Activated CD8-positive, alpha-beta T cell treated with anti-CD3 and anti-CD28 coated beads for 36 hours (primary cell): ENCODE results near the gene RRBP1. TPM values are rescaled to one million over a fixed set of nuclear protein-coding genes. Genes with fewer than 3 reads are reported as not detected.

Experiments
- ATAC-seq: fragments of 200-7000 bp; cut with Tn5 transposase; one replicate; pipeline ENCODE4 v1.10.0; 2021; ENCODE audit warnings: mild to moderate bottlenecking, moderate library complexity
- CTCF ChIA-PET: fragments of 350-600 bp; sonication (Branson Sonifier 250); formaldehyde crosslinking; loops from one replicate; lab custom pipeline; 2021; ENCODE audit warnings: antibody characterized with exemption; lab: Charles Lee
- POLR2A ChIA-PET: fragments of 350-600 bp; sonication (Branson Sonifier 250); formaldehyde crosslinking; loops from one replicate; lab custom pipeline; 2021; ENCODE audit warnings: antibody characterized with exemption; lab: Charles Lee
- DNase-seq: peaks from one replicate; pipeline ENCODE4 v3.0.0-alpha.2; 2020
- H3K27ac Mint-ChIP-seq: one replicate; pipeline ENCODE4 v1.8.0; 2021; ENCODE audit warnings: mild to moderate bottlenecking, mixed read lengths
- H3K27me3 Mint-ChIP-seq: one replicate; pipeline ENCODE4 v1.8.0; 2021; ENCODE audit warnings: mixed read lengths
- H3K36me3 Mint-ChIP-seq: one replicate; pipeline ENCODE4 v1.8.0; 2021; ENCODE audit warnings: low read depth, mixed read lengths
- H3K4me1 Mint-ChIP-seq: one replicate; pipeline ENCODE4 v1.8.0; 2021; ENCODE audit warnings: low read depth, mixed read lengths
- H3K4me3 Mint-ChIP-seq: one replicate; pipeline ENCODE4 v1.8.0; 2021; ENCODE audit warnings: mild to moderate bottlenecking, moderate library complexity, mixed read lengths
- H3K9me3 Mint-ChIP-seq: one replicate; pipeline ENCODE4 v1.8.0; 2021; ENCODE audit warnings: mixed read lengths
- intact Hi-C: fragments of 100-400 bp; cut with micrococcal nuclease; formaldehyde crosslinking; loops from one replicate; pipeline ENCODE4 v1.10.0; 2022
- total RNA-seq, 2 experiments: library from RNA; stranded (reverse); gene quantifications; one replicate each; pipeline ENCODE4 v1.2.3, GENCODE V29; 2021
- TF ChIP-seq, protein P1 (sequence below): fragments of 200-600 bp; IDR thresholded peaks from one replicate; pipeline ENCODE4 v1.8.0; 2022; ENCODE audit warnings: antibody characterized with exemption, mild to moderate bottlenecking

Gene RRBP1
- total RNA-seq, 2 experiments from 2014 or later, result 35.2 to 35.9 TPM

DNA sequence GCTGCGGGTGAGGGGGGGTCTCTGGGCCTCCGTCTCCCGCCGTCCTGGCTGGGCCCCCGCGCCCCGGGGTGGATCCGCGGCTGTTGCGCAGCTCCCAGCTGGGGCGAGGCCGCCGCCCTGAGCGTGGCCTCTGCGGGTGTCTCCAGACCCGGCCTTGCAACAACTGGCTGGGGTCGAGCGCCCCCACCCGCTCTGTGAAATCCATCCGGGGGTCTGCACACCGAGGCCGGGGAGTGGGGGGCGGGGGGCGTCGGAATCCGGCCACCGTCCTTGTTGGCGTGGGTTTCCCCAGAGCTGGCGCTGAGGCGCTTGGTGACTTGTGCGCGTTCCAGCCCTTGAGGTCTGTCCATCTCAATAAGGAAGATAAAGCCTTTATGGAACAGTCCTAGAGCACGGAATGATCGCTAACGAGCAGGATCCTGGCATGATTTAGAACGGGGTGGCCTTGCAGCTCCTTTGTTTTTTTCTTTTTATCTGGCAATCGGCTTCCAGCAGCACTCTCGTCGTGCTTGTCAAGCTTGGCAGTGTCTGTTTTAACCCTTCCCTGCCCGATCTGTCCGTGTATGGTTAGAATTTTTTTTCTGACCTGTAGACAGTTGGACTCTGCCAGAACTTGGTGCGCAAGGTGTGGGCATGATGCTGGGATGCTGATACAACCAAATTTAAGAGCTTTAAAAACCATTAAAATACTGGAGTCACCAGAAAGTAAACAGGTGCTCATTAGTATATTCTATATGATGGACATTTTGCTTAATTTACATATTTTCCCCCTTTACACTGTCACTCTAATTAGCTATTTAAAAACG lies 111.5 kb downstream of the RRBP1 start:
- peak; percentile 31 for ATAC-seq
- TF ChIP-seq, protein P1, sequence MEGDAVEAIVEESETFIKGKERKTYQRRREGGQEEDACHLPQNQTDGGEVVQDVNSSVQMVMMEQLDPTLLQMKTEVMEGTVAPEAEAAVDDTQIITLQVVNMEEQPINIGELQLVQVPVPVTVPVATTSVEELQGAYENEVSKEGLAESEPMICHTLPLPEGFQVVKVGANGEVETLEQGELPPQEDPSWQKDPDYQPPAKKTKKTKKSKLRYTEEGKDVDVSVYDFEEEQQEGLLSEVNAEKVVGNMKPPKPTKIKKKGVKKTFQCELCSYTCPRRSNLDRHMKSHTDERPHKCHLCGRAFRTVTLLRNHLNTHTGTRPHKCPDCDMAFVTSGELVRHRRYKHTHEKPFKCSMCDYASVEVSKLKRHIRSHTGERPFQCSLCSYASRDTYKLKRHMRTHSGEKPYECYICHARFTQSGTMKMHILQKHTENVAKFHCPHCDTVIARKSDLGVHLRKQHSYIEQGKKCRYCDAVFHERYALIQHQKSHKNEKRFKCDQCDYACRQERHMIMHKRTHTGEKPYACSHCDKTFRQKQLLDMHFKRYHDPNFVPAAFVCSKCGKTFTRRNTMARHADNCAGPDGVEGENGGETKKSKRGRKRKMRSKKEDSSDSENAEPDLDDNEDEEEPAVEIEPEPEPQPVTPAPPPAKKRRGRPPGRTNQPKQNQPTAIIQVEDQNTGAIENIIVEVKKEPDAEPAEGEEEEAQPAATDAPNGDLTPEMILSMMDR, result no peak
- H3K4me1 Mint-ChIP-seq, result peaks cover 16% of the 10 kb centered on the region
- ChIA-PET CTCF (interaction anchor here (0.7 to 4.3 kb wide), 17 partner anchors 10 to 399 kb away, joined by 3 to 15 read pairs (median 4); partner anchors contain the start of gene RRBP1), POLR2A (interaction anchor here (0.6 to 2.1 kb wide), 12 partner anchors 10 to 399 kb away, joined by 3 to 7 read pairs (median 4); partner anchors contain the start of genes BFSP1, MGME1 and RRBP1)
- H3K36me3 Mint-ChIP-seq, result no peaks in the 10 kb centered on the region
- no peaks in the 10 kb centered on the region for H3K9me3 Mint-ChIP-seq
- peak overlapping the region; percentile 65 for H3K27ac Mint-ChIP-seq
- H3K27me3 Mint-ChIP-seq, result peaks cover 2% of the 10 kb centered on the region
- intact Hi-C loops, result no loop called here
- DNase-seq, result peak; percentile 19
- peak overlapping the region; percentile 83 for H3K4me3 Mint-ChIP-seq

DNA sequence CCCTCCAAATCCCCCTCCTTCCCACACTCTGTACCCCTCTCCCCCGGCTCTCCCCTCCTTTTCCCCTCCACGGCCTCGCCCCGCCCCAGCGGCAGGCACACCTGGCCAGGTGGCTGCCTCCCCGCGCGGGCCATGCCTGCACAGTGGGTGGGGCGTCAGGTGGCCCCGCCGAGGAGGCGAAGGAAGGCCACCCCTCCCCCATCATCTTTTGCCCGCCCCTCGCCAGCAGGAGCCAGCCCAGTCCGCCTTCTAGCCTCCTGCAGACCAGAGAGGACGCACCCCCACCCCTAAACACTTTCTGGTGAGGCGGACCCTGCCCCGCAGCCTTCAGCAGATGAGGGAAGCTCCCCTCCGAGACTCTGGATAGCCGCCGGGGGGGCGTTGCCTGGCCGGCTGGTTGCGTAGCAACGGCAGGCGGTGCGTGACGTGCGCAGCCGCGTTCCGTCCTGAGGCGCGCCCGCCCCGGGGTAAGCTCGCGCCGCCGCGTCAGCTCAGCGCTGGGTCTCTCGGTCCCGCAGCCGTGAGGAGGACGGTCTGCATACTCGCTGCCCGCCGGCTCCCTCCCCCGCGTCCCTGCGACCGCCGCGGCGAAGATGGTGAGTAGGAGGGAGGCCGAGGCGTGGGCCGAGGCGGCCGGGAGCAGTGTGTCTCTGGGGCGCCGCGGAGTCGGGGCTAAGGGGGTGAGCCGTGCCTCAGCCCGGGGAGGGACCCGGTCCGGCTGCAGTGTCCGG lies 112.3 kb downstream of the RRBP1 start, which contains the start of gene DSTN:
TSS of gene DSTN (plus strand) at position 460 of the 731 bp plus-strand sequence. CDS start at position 594, 134 bp downstream.
- intact Hi-C loops, result no loop called here
- H3K27me3 Mint-ChIP-seq, result peaks cover 2% of the 10 kb centered on the region
- H3K27ac Mint-ChIP-seq, result peak within 1 kb of the TSS; percentile 81
- H3K4me3 Mint-ChIP-seq, result peak within 1 kb of the TSS; percentile 83
- ATAC-seq (peak; percentile 90), DNase-seq (peak; percentile 87)
- POLR2A ChIA-PET, result interaction anchor here (0.8 to 1.3 kb wide), 3 partner anchors 11 to 400 kb away, joined by 3 to 4 read pairs (median 4); partner anchors contain the start of gene MGME1
- H3K9me3 Mint-ChIP-seq, result no peaks in the 10 kb centered on the region
- TF ChIP-seq, protein P1, result no peak
- CTCF ChIA-PET, result interaction anchor here (0.6 to 2.5 kb wide), 13 partner anchors 9 to 400 kb away, joined by 3 to 14 read pairs (median 4); partner anchors contain the start of gene RRBP1
- H3K4me1 Mint-ChIP-seq, result peaks cover 16% of the 10 kb centered on the region
- H3K36me3 Mint-ChIP-seq, result no peaks in the 10 kb centered on the region

DNA sequence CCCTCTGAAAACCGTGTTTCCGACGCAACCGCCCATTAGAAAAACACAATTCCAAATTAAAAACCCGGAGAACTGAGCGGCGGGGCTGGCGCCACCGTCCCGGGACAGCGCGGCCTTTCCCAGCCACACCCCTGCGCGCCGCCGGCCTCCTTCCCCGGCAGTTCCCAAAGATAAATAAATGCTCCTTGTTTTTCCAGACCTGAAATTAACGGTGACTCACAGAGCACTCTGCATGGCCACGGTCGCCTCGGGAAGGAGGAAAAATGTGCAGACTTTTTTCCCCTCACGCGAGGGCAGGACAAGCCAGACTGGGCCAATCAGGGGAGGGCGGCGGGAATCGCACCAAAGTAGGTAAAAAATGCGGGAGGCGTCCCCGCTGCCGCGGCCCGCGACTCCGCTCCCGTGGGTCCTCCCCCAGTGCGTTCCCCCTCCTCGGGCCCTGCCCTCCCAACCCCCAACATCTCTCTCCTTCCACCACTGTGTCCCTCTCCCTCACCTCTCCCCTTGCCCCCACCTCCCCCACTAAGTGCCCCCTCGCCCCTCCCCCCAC lies 113.0 kb downstream of the RRBP1 start:
- DNase-seq (peak; percentile 23), ATAC-seq (no peak)
- H3K36me3 Mint-ChIP-seq, result no peaks in the 10 kb centered on the region
- no peak overlapping the region for H3K27ac Mint-ChIP-seq
- peaks cover 2% of the 10 kb centered on the region for H3K27me3 Mint-ChIP-seq
- TF ChIP-seq, protein P1, result no peak
- H3K9me3 Mint-ChIP-seq, result no peaks in the 10 kb centered on the region
- H3K4me1 Mint-ChIP-seq, result peaks cover 16% of the 10 kb centered on the region
- intact Hi-C loops, result no loop called here
- ChIA-PET POLR2A (no interaction called here), CTCF (interaction anchor here (1.0 to 2.5 kb wide), 3 partner anchors 9 to 64 kb away, joined by 3 to 12 read pairs (median 4); no protein-coding TSS in a partner anchor)
- H3K4me3 Mint-ChIP-seq, result peak overlapping the region; percentile 2

DNA sequence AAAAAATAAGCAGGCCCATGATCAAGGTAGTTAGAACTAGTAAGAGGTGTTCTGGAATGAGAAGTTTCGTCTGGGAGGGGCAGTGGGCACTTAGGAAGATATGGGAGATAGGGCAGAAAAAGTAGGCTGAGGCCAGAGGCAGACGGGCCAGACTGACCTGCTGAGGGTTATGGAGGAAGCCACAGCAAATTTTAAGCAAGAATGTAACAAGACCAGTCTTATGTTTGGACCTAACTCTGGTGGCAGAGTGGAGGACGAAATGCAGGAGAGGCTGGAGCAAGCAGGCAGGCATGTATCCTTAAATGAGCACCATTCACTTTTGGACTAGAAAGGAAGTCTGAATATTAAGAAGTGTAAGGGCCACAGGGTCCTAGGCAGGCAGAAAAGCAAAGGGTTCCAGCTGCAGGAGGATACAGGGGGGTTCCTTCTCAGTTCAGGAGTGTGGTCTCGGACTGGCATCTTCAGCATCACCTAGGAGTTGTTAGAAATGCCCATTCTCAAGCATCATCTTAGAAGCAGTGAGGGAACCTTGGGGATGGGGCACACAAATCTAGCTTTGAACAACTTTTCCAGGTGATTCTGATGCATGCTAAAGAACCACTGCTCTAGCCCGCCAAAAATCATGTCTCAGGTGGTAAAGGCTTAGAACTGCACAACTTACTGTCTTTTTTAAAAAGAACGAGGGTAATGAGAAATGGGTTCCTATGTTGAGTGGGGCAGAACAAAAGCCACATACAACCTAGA lies 113.8 kb downstream of the RRBP1 start:
- no peak for DNase-seq

More for the DNA sequence above, 113.8 kb downstream of the RRBP1 start:
- Mint-ChIP-seq H3K27me3 (peaks cover 2% of the 10 kb centered on the region), H3K36me3 (no peaks in the 10 kb centered on the region), H3K4me3 (peak overlapping the region; percentile 2), H3K27ac (no peak overlapping the region), H3K9me3 (no peaks in the 10 kb centered on the region), H3K4me1 (peaks cover 16% of the 10 kb centered on the region)
- intact Hi-C loops, result no loop called here
- ChIA-PET CTCF (no interaction called here), POLR2A (no interaction called here)
- TF ChIP-seq, protein P1, result no peak
- ATAC-seq, result no peak
